Endothelial cell of umbilical vein (primary cell): ENCODE results near the gene LDB3.

Source experiments
- EZH2 ChIP-seq: IDR thresholded peaks from 2 replicates; pipeline ENCODE4 v1.6.1; 2012; ENCODE audit warnings: borderline replicate concordance, low read depth, mild to moderate bottlenecking, moderate library complexity, low read length, inconsistent platforms; ENCODE audit not compliant: severe bottlenecking
- JUN ChIP-seq: IDR thresholded peaks from 2 replicates; pipeline ENCODE4 v1.6.1; 2011; ENCODE audit warnings: borderline replicate concordance, low read depth; ENCODE audit not compliant: insufficient read length, insufficient read depth
- MAX ChIP-seq: IDR thresholded peaks from 2 replicates; pipeline ENCODE4 v1.6.1; 2011; ENCODE audit not compliant: insufficient read depth, insufficient read length
- MYC ChIP-seq: IDR thresholded peaks from one replicate; pipeline ENCODE4 v1.6.1; 2011; ENCODE audit warnings: mild to moderate bottlenecking, low read depth, low read length
- POLR2A ChIP-seq: IDR thresholded peaks from 2 replicates; pipeline ENCODE4 v1.6.1; 2012; ENCODE audit warnings: low read depth, mild to moderate bottlenecking, control low read depth, low read length
- POLR2AphosphoS5 ChIP-seq: IDR thresholded peaks from 2 replicates; pipeline ENCODE4 v1.6.1; 2012; ENCODE audit warnings: low read depth, mild to moderate bottlenecking, control low read depth, low read length, moderate library complexity; ENCODE audit not compliant: insufficient read depth
- TF ChIP-seq, protein P1 (sequence below), 2 donors: IDR thresholded peaks; 1 replicate in 1 of 2; 2 replicates in 1 of 2; pipeline ENCODE4 v1.5.1; 2011; ENCODE audit warnings: low read length in 2 of 2, mild to moderate bottlenecking in 2 of 2, moderate library complexity in 2 of 2, control low read depth in 1 of 2, inconsistent platforms in 1 of 2, low read depth in 1 of 2; ENCODE audit not compliant: insufficient read depth in 1 of 2; ENCODE audit errors: extremely low read depth in 1 of 2

GRCh38 chr10:86630079-86630478 lies 38.2 kb upstream of the LDB3 start:
- TF ChIP-seq, protein P1, sequence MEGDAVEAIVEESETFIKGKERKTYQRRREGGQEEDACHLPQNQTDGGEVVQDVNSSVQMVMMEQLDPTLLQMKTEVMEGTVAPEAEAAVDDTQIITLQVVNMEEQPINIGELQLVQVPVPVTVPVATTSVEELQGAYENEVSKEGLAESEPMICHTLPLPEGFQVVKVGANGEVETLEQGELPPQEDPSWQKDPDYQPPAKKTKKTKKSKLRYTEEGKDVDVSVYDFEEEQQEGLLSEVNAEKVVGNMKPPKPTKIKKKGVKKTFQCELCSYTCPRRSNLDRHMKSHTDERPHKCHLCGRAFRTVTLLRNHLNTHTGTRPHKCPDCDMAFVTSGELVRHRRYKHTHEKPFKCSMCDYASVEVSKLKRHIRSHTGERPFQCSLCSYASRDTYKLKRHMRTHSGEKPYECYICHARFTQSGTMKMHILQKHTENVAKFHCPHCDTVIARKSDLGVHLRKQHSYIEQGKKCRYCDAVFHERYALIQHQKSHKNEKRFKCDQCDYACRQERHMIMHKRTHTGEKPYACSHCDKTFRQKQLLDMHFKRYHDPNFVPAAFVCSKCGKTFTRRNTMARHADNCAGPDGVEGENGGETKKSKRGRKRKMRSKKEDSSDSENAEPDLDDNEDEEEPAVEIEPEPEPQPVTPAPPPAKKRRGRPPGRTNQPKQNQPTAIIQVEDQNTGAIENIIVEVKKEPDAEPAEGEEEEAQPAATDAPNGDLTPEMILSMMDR (IDR thresholded peaks at IDR 0.05; ENCODE audit: extremely low read depth in 1 of 2, insufficient read depth in 1 of 2, low read depth in 1 of 2, low read length in 2 of 2), result no peak
- no peak for TF ChIP-seq EZH2
- no peak for TF ChIP-seq POLR2A
- no peak for TF ChIP-seq POLR2AphosphoS5
- TF ChIP-seq MYC, result no peak
- no peak for TF ChIP-seq JUN
- TF ChIP-seq MAX, result no peak
